Mononuclear cell (primary cell): ENCODE results near the gene NALF2. TPM values are rescaled to one million over a fixed set of nuclear protein-coding genes. Genes with fewer than 3 reads are reported as not detected.

Experiments
- H3K27me3 ChIP-seq: 2 replicates; pipeline ENCODE4 v1.6.0; 2011; ENCODE audit warnings: low read length, control low read depth; ENCODE audit not compliant: insufficient read depth
- H3K4me1 ChIP-seq: 2 replicates; pipeline ENCODE4 v1.5.1; 2011; ENCODE audit warnings: mild to moderate bottlenecking, low read length, control low read depth; ENCODE audit not compliant: insufficient read depth
- H3K4me3 ChIP-seq: 2 replicates; pipeline ENCODE4 v1.5.1; 2011; ENCODE audit warnings: mild to moderate bottlenecking, low read length, moderate library complexity
- H3K9me3 ChIP-seq: 2 replicates; pipeline ENCODE4 v1.5.1; 2011; ENCODE audit warnings: low read depth, mild to moderate bottlenecking, control low read depth, low read length
- total RNA-seq: library from RNA; depleted of rRNA; stranded (reverse); fragments of >200 nt; gene quantifications from one replicate; pipeline ENCODE4 v1.2.3, GENCODE V29; 2012

Gene NALF2
- total RNA-seq, 1 donor = under 0.01 TPM

GRCh38 chrX:69551421-69552009 is 47.4 kb downstream of the NALF2 start:
- no peak overlapping the region for H3K4me3 ChIP-seq
- H3K4me1 ChIP-seq = no peaks in the 10 kb centered on the region
- H3K27me3 ChIP-seq = no peaks in the 10 kb centered on the region
- H3K9me3 ChIP-seq = no peaks in the 10 kb centered on the region

- no peaks in the 10 kb centered on the region for H3K27me3 ChIP-seq
- H3K9me3 ChIP-seq = no peaks in the 10 kb centered on the region
- no peaks in the 10 kb centered on the region for H3K4me1 ChIP-seq
- H3K4me3 ChIP-seq = no peak overlapping the region
Measured at GRCh38 chrX:69552512-69552911, 48.4 kb downstream of the NALF2 start.

Other genes starting within 250 kb of the NALF2 start
- 9.1 TPM for gene EDA, start 111.8 kb downstream of the NALF2 start, total RNA-seq